ENCODE data around the gene ASF1B.
A peak's percentile ranks its signal among the peaks of the same experiment; 100 is the strongest.

Gene ASF1B

DNA sequence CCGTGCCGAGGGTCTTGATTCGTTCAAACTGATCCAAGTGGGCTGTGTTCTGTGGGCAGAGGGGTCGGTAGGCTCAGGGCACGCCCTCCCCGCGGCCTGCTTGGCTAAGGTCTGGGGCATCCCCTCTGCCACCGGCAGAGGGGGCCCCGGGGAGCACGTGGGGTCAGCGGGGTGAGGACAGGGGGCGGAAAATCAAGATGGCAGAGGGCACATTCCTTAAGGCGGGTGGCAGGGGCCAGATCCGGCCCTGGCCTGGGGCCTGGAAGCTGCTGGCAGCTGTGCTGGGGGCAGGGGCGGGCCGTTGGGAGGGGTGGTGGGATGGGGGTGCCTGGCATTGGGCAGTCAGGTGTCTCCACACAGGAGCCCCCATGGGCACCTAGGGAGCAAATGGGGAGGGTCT lies 29.5 kb downstream of the ASF1B start:
- no peak for DNase-seq

DNA sequence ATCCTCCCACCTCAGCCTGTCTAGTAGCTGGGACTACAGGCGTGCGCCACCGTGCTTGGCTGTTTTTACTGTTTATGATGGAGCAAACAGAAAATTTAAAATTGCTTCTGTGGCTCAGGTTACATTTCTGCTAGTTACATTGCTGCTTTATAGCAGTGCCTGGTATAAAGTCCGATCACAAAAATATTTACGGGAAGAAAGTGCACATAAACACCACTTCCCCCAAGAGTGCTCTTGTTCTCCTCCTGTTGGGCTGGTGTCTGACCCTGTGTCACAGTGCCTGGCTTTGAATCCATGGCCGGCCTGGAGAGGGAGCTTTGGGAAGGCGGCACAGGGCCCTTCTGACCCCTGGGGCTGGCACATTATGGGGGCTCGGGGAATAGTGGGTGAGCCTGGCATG lies 30.7 kb downstream of the ASF1B start:
- no peak for DNase-seq

DNA sequence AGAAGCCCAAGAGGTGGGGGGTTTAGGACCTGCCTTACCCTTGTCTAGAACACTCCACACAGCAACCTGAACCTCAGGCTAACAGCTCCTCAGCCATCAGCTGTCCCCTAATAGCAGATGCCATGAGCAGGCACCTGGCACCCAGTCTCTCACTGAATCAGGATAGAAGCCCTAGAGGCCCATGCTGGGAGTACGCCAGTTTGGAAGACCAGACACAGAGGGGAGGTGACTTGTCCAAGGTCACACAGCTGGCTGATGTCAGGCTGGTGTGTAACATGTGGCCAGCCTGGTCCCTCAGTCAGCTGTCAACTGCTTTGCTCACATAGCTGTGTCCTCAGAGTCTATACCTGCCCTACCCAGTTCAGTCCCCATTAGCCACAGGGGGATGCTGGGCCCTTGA lies 33.1 kb downstream of the ASF1B start:
- DNase-seq, result no peak

DNA sequence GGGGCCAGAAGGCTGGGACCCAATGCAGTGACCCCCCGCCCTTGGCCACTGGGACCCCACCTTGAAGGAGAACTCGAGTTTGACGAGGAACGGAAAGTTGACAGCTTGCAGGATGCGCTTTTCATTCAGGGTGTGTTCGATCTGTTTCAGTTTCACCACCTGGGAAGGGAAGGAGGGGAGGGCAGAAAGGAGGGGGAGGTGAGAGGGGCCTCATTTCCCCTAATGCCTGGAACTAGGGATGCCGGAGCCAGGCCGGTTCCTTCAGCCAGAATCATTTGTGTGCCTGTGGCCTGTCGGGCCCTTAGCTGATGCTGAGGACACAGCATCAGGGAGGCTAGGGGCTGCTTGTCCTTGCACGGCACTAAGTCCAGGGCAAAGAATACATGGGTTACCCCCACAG lies 33.6 kb downstream of the ASF1B start:
- no peak for DNase-seq

DNA sequence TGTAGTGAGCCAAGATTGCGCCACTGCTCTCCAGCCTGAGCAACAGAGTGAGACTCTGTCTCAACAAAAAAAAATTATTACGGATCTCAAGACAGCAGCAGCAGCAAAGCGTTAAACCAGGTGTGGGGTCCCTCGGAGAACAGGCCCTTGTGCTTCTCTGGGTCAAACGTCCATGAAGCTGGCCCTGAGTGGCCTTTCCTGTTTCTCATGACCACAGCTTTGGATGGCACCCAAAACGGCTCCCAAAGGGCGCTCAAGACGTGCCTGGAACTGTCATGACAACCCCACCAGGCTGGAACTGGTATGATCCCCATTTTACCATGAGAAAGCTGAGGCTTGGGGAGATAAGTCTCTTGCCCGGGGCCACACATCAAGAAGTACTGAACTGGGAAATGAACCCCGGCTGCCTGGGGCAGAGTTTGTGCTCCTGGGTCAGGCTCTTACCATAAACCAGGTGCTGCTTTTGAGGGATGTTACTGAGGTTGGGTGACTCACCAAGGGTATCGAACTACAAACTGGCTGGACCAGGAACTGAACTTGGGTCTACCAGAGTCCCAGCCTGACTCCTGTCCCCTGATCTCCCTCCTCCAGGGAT lies 34.2 kb downstream of the ASF1B start:
- DNase-seq, result no peak

- no peak for DNase-seq
These were observed 35.3 kb downstream of the ASF1B start for GRCh38 chr19:14101003-14101545.

- no peak for DNase-seq
These were observed 38.7 kb downstream of the ASF1B start for GRCh38 chr19:14097532-14098151.

- no peak for DNase-seq
These were observed 40.0 kb downstream of the ASF1B start for GRCh38 chr19:14096272-14096992.

- DNase-seq, result no peak
These were observed 41.5 kb downstream of the ASF1B start for GRCh38 chr19:14094854-14095253.

- no peak for DNase-seq
These were observed 43.1 kb downstream of the ASF1B start for GRCh38 chr19:14093117-14093823.

- no peak for DNase-seq
These were observed 44.5 kb downstream of the ASF1B start for GRCh38 chr19:14091813-14092462.

GRCh38 chr19:14091081-14091812 lies 45.1 kb downstream of the ASF1B start:
- no peak for DNase-seq

DNA sequence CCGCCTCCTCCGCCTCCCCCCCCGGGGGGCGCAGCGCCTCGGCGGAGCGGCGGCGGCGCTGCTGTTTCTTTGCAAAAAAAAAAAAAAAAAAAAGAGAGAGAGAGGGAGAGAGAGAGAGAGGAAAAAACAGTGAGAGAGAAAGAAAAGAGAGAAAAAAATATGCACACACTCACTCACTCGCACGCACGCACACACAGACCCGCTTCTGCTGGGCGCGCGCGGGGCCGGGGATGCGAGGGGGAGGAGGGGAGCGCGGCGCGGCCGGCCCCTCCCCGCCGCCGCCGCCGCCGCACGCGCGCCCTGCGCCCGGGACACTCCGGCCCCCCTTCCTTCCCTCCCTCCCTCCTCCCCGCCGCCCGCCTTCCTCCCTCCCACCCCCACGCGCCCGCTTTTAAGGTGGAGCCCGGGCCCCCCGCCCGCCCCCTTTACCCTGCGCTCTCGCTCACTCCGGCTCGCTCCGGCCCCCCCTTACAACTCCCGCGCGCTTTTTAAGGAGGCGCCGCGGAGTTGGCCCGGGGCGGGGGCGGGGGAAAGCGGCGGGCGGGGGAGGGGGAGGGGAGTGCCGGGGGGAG lies 45.8 kb downstream of the ASF1B start, which contains the start of gene SAMD1:
Gene SAMD1 (minus strand): TSS at position 243 of the 572 bp plus-strand sequence.
- DNase-seq, result peak; percentile 60

DNA sequence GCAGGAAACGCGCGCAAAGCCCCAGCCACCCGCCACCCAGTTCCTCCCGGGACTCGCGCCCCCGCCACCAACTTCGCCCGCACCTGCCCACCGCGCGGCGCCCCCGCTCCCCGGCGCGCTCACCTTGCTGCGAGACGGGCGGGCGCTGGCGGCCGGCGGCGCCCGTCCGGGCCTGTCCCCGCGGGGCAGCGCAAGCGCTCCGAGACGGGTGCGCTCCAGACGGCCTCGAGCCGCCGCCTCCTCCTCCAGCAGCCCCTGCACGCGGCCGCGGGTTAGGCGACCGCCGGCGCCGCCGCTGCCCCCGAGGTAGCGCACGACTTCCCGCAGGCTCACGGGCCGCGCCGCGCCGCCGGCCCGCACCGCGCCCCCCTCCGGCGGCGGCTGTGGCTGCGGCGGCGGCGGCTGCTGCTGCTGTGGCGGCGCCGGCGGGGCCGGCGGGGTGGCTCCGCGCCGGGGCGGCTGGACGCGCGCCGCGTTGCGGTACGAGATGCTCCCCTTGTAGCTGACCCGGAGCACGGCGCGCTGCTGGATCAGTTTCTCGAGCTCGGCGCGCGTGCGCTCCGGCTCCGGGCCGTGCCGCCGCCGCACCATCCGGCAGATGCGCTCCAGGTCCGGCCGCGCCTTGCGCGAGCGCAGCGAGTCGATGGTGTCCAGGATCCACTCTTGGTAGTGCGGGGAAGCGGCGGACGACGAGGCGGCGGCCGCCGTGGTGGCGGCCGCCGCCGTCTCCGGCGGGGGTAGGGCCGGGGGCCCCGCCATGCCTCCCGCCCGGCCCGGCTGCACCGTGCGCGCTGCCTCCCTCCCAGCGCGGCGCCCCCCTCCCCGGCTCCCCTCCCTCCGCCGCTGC lies 46.5 kb downstream of the ASF1B start:
- DNase-seq, result no peak

- no peak for DNase-seq
These were observed 47.1 kb downstream of the ASF1B start for GRCh38 chr19:14089412-14089661.

GRCh38 chr19:14088634-14089411 lies 47.6 kb downstream of the ASF1B start:
- no peak for DNase-seq

- no peak for DNase-seq
These were observed 50.3 kb downstream of the ASF1B start for GRCh38 chr19:14086098-14086497.

GRCh38 chr19:14085309-14085995 lies 50.9 kb downstream of the ASF1B start, which contains the start of gene C19orf67:
TSS of gene C19orf67 (minus strand) at chr19:14085783. CDS start at chr19:14085627, 156 bp downstream.
- DNase-seq, result no peak

- no peak for DNase-seq
These were observed 53.8 kb downstream of the ASF1B start for GRCh38 chr19:14082675-14082960.
